GM12878 (cell line): ENCODE measurements around the gene CCDC85A.

Experiments used
- GABPA ChIP-seq: IDR thresholded peaks from 2 replicates; pipeline ENCODE4 v1.6.1; 2014; ENCODE audit warnings: antibody characterized with exemption, low read depth, mild to moderate bottlenecking, inconsistent platforms
- KAT2A ChIP-seq: conservative IDR thresholded peaks from 2 replicates; pipeline ENCODE4 v1.6.1; 2011; ENCODE audit warnings: low read depth, low read length; ENCODE audit not compliant: control insufficient read depth
- POLR2A ChIP-seq: IDR thresholded peaks from 2 replicates; pipeline ENCODE4 v1.6.1; 2011; ENCODE audit warnings: low read depth, mild to moderate bottlenecking, low read length
- RUNX3 ChIP-seq: IDR thresholded peaks from 2 replicates; pipeline ENCODE4 v1.6.1; 2012; ENCODE audit warnings: low read length, inconsistent platforms
- SMAD5 ChIP-seq: IDR thresholded peaks from 2 replicates; pipeline ENCODE4 v1.6.1; 2016; ENCODE audit warnings: antibody characterized with exemption, low read depth
- SP1 ChIP-seq: IDR thresholded peaks from one replicate; pipeline ENCODE4 v1.6.1; 2011; ENCODE audit warnings: low read depth, low read length
- SREBF2 ChIP-seq: IDR thresholded peaks from 2 replicates; pipeline ENCODE4 v1.6.1; 2012; ENCODE audit warnings: mild to moderate bottlenecking, low read length
- TF ChIP-seq, protein P1 (sequence below), 3 experiments: IDR thresholded peaks in 2 of 3; conservative IDR thresholded peaks in 1 of 3; 2 replicates each; pipeline ENCODE4 v1.5.1; 2011; ENCODE audit warnings: low read depth in 3 of 3, low read length in 3 of 3, mild to moderate bottlenecking in 3 of 3, control low read depth in 2 of 3, moderate library complexity in 2 of 3, inconsistent platforms in 1 of 3, mixed read lengths in 1 of 3; ENCODE audit not compliant: control insufficient read depth in 2 of 3, insufficient read depth in 1 of 3; ENCODE audit errors: extremely low read depth in 1 of 3
- TF ChIP-seq, protein P2 (sequence below): IDR thresholded peaks from 2 replicates; pipeline ENCODE4 v1.6.1; 2012; ENCODE audit warnings: low read depth, low read length, improper control_type of control experiment
- TF ChIP-seq, protein P3 (sequence below): fragments of 450-650 bp; IDR thresholded peaks from 2 replicates; pipeline ENCODE4 v1.6.1; 2017; ENCODE audit warnings: mild to moderate bottlenecking, moderate library complexity

DNA sequence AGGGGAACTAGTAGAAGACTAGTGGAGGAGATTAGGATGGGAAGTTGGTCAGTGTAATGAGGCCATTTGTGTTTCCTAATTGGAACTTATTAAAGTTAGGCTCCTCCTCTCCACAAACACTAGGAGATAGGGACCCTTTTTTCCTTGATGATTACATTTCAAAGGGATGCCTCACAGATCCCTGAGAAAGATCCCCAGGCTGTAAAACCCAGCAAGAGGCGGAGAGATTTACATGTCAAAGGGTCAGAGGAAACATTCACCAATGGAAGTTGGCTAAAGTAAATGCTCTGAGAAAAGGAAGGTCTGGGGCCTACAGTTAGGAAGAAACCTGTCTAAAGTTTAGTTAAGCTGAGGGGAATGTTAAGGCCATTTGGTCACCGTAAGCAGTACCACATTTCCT is 1.4 kb upstream of the CCDC85A start:
- TF ChIP-seq SMAD5 (no peak), KAT2A (no peak), POLR2A (no peak), SP1 (no peak), RUNX3 (no peak), SREBF2 (no peak), GABPA (no peak)
- TF ChIP-seq, protein P1, sequence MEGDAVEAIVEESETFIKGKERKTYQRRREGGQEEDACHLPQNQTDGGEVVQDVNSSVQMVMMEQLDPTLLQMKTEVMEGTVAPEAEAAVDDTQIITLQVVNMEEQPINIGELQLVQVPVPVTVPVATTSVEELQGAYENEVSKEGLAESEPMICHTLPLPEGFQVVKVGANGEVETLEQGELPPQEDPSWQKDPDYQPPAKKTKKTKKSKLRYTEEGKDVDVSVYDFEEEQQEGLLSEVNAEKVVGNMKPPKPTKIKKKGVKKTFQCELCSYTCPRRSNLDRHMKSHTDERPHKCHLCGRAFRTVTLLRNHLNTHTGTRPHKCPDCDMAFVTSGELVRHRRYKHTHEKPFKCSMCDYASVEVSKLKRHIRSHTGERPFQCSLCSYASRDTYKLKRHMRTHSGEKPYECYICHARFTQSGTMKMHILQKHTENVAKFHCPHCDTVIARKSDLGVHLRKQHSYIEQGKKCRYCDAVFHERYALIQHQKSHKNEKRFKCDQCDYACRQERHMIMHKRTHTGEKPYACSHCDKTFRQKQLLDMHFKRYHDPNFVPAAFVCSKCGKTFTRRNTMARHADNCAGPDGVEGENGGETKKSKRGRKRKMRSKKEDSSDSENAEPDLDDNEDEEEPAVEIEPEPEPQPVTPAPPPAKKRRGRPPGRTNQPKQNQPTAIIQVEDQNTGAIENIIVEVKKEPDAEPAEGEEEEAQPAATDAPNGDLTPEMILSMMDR (IDR thresholded peaks at IDR 0.05 in 2 of 3, conservative IDR thresholded peaks at IDR 0.05 in 1 of 3; ENCODE audit: control insufficient read depth in 2 of 3, extremely low read depth in 1 of 3, insufficient read depth in 1 of 3, low read depth in 3 of 3, low read length in 3 of 3): no peak
- TF ChIP-seq, protein P2, sequence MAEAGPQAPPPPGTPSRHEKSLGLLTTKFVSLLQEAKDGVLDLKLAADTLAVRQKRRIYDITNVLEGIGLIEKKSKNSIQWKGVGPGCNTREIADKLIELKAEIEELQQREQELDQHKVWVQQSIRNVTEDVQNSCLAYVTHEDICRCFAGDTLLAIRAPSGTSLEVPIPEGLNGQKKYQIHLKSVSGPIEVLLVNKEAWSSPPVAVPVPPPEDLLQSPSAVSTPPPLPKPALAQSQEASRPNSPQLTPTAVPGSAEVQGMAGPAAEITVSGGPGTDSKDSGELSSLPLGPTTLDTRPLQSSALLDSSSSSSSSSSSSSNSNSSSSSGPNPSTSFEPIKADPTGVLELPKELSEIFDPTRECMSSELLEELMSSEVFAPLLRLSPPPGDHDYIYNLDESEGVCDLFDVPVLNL: no peak
- TF ChIP-seq, protein P3, sequence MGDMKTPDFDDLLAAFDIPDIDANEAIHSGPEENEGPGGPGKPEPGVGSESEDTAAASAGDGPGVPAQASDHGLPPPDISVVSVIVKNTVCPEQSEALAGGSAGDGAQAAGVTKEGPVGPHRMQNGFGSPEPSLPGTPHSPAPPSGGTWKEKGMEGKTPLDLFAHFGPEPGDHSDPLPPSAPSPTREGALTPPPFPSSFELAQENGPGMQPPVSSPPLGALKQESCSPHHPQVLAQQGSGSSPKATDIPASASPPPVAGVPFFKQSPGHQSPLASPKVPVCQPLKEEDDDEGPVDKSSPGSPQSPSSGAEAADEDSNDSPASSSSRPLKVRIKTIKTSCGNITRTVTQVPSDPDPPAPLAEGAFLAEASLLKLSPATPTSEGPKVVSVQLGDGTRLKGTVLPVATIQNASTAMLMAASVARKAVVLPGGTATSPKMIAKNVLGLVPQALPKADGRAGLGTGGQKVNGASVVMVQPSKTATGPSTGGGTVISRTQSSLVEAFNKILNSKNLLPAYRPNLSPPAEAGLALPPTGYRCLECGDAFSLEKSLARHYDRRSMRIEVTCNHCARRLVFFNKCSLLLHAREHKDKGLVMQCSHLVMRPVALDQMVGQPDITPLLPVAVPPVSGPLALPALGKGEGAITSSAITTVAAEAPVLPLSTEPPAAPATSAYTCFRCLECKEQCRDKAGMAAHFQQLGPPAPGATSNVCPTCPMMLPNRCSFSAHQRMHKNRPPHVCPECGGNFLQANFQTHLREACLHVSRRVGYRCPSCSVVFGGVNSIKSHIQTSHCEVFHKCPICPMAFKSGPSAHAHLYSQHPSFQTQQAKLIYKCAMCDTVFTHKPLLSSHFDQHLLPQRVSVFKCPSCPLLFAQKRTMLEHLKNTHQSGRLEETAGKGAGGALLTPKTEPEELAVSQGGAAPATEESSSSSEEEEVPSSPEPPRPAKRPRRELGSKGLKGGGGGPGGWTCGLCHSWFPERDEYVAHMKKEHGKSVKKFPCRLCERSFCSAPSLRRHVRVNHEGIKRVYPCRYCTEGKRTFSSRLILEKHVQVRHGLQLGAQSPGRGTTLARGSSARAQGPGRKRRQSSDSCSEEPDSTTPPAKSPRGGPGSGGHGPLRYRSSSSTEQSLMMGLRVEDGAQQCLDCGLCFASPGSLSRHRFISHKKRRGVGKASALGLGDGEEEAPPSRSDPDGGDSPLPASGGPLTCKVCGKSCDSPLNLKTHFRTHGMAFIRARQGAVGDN: no peak
